HEK293 (cell line): ENCODE measurements around the gene BMERB1.

ENCODE experiments used
- CTCF ChIA-PET: fragments of 350-600 bp; formaldehyde crosslinking; extraction: SDS; loops from one replicate; lab custom pipeline; 2021; ENCODE audit warnings: antibody characterized with exemption; lab: Yijun Ruan, JAX
- POLR2A ChIA-PET: fragments of 300-600 bp; formaldehyde crosslinking; extraction: SDS; loops from one replicate; lab custom pipeline; 2020; ENCODE audit warnings: antibody characterized with exemption, inconsistent platforms; lab: Yijun Ruan, JAX
- H3K27ac ChIP-seq: fragments of 200-500 bp; sonication (Bioruptor generic); 2 replicates; pipeline ENCODE4 v1.5.1; 2014; ENCODE audit warnings: low read depth, low read length, control low read depth, inconsistent platforms; ENCODE audit errors: extremely low read depth
- H3K36me3 ChIP-seq, 2 experiments: fragments of 200-500 bp in 1 of 2; sonication (Bioruptor generic) in 1 of 2; 1 replicate in 1 of 2; 2 replicates in 1 of 2; pipeline ENCODE4 v1.5.1; 2014 to 2017; ENCODE audit warnings: inconsistent platforms in 2 of 2, low read length in 2 of 2; ENCODE audit not compliant: control insufficient read depth in 2 of 2, insufficient read depth in 1 of 2
- H3K4me1 ChIP-seq: fragments of 200-500 bp; sonication (Bioruptor generic); 2 replicates; pipeline ENCODE4 v1.5.1; 2014; ENCODE audit warnings: mild to moderate bottlenecking, low read length, inconsistent platforms; ENCODE audit not compliant: control insufficient read depth, insufficient read depth
- H3K4me3 ChIP-seq: 2 replicates; pipeline ENCODE4 v1.5.1; 2011; ENCODE audit warnings: low read depth, mild to moderate bottlenecking, control low read depth, low read length, moderate library complexity
- H3K9me3 ChIP-seq: fragments of 200-500 bp; sonication (Bioruptor generic); 2 replicates; pipeline ENCODE4 v1.5.1; 2014; ENCODE audit warnings: low read depth, low read length, inconsistent platforms; ENCODE audit not compliant: control insufficient read depth, insufficient read depth
- KLF8 ChIP-seq: fragments of 450-650 bp; formaldehyde crosslinking; IDR thresholded peaks from 2 replicates; pipeline ENCODE4 v1.5.1; 2016; ENCODE audit warnings: missing biosample characterization, missing genetic modification characterization
- PRDM1 ChIP-seq: fragments of 450-650 bp; formaldehyde crosslinking; IDR thresholded peaks from 2 replicates; pipeline ENCODE4; 2016; ENCODE audit warnings: missing biosample characterization, missing genetic modification characterization
- YY1 ChIP-seq: fragments of 450-650 bp; formaldehyde crosslinking; IDR thresholded peaks from 2 replicates; pipeline ENCODE4 v1.5.1; 2018; ENCODE audit warnings: missing biosample characterization, missing genetic modification characterization
- ZEB2 ChIP-seq: fragments of 450-650 bp; formaldehyde crosslinking; IDR thresholded peaks from 2 replicates; pipeline ENCODE4 v1.5.1; 2016; ENCODE audit warnings: missing biosample characterization, missing genetic modification characterization
- ZNF121 ChIP-seq: fragments of 450-650 bp; formaldehyde crosslinking; IDR thresholded peaks from 2 replicates; pipeline ENCODE4 v1.5.1; 2016; ENCODE audit warnings: missing biosample characterization, missing genetic modification characterization
- ZNF140 ChIP-seq: fragments of 450-650 bp; formaldehyde crosslinking; IDR thresholded peaks from 2 replicates; pipeline ENCODE4 v1.5.1; 2016; ENCODE audit warnings: missing biosample characterization, missing genetic modification characterization
- ZNF24 ChIP-seq: fragments of 450-650 bp; formaldehyde crosslinking; IDR thresholded peaks from 2 replicates; pipeline ENCODE4 v1.5.1; 2016; ENCODE audit warnings: missing biosample characterization, missing genetic modification characterization
- ZNF600 ChIP-seq: fragments of 450-650 bp; formaldehyde crosslinking; IDR thresholded peaks from 2 replicates; pipeline ENCODE4 v1.5.1; 2016; ENCODE audit warnings: missing biosample characterization, missing genetic modification characterization
- ZNF670 ChIP-seq: fragments of 450-650 bp; formaldehyde crosslinking; IDR thresholded peaks from 2 replicates; pipeline ENCODE4 v1.5.1; 2016; ENCODE audit warnings: missing biosample characterization, missing genetic modification characterization, low read depth
- TF ChIP-seq, protein P1 (sequence below): fragments of 450-650 bp; formaldehyde crosslinking; IDR thresholded peaks from 2 replicates; pipeline ENCODE4 v1.5.0; 2017; ENCODE audit warnings: missing biosample characterization, missing genetic modification characterization, borderline replicate concordance
- TF ChIP-seq, protein P2 (sequence below): sonication (generic); formaldehyde crosslinking; IDR thresholded peaks from 2 replicates; pipeline ENCODE4 v1.8.1; 2022; ENCODE audit warnings: mild to moderate bottlenecking, moderate library complexity, missing genetic modification reagents
- TF ChIP-seq, protein P3 (sequence below): fragments of 450-650 bp; formaldehyde crosslinking; IDR thresholded peaks from 2 replicates; pipeline ENCODE4 v1.5.1; 2017; ENCODE audit warnings: missing biosample characterization, missing genetic modification characterization
- TF ChIP-seq, protein P4 (sequence below): fragments of 450-650 bp; formaldehyde crosslinking; IDR thresholded peaks from 2 replicates; pipeline ENCODE4 v1.5.1; 2016; ENCODE audit warnings: missing biosample characterization, missing genetic modification characterization, borderline replicate concordance
- TF ChIP-seq, protein P5 (sequence below): fragments of 450-650 bp; formaldehyde crosslinking; IDR thresholded peaks from 2 replicates; pipeline ENCODE4 v1.5.1; 2016; ENCODE audit warnings: missing biosample characterization, missing genetic modification characterization, borderline replicate concordance

BMERB1 gene

DNA sequence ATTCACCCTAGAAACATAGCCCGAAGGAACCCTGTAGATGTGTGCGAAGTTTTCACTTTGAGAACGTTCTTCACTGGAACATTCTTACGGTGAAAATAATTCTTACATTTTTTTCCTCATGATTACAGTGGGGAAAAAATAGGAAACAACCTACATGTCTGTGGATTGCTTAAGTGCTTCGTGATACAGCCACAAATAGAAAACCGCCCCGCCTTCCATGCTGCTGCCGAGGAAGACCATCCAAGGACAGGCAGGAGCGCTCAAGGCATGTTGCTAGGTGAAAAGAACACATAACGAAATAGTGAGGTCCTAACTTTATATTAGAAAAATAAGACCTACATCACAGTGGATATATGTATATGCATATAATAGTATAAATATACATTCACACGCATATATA lies 78.8 kb downstream of the BMERB1 start:
- CTCF ChIA-PET = no interaction called here
- no peaks in the 10 kb centered on the region for H3K9me3 ChIP-seq
- POLR2A ChIA-PET = no interaction called here
- no peak overlapping the region for H3K27ac ChIP-seq
- no peaks in the 10 kb centered on the region for H3K4me1 ChIP-seq
- H3K36me3 ChIP-seq = no peaks in the 10 kb centered on the region
- TF ChIP-seq PRDM1 (tag by site-specific recombination) (no peak), ZNF24 (tag by site-specific recombination) (no peak)
- no peak overlapping the region for H3K4me3 ChIP-seq

DNA sequence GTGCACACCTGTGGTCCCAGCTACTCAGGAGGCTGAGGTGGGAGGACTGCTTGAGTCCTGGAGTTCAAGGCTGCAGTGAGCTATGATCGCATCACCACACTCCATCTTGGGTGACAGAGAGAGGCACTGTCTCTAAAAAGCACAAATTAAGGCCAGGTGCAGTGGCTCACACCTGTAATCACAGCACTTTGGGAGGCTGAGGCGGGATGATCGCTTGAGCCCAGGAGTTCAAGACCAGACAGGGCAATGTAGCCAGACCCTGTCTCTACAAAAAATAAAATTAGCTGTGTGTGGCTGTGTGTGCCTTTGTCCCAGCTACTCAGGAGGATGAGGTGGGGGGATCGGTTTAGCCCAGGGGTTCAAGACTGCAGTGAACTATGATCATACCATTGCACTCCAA lies 81.6 kb downstream of the BMERB1 start:
- ChIA-PET CTCF (no interaction called here), POLR2A (no interaction called here)
- H3K27ac ChIP-seq = no peak overlapping the region
- H3K36me3 ChIP-seq = no peaks in the 10 kb centered on the region
- H3K4me1 ChIP-seq = no peaks in the 10 kb centered on the region
- TF ChIP-seq ZNF121 (tag by site-specific recombination) = peak; percentile 67; the same call in 1 of the 2 replicates
- TF ChIP-seq ZEB2 (tag by site-specific recombination) = no peak
- no peaks in the 10 kb centered on the region for H3K9me3 ChIP-seq
- H3K4me3 ChIP-seq = no peak overlapping the region

DNA sequence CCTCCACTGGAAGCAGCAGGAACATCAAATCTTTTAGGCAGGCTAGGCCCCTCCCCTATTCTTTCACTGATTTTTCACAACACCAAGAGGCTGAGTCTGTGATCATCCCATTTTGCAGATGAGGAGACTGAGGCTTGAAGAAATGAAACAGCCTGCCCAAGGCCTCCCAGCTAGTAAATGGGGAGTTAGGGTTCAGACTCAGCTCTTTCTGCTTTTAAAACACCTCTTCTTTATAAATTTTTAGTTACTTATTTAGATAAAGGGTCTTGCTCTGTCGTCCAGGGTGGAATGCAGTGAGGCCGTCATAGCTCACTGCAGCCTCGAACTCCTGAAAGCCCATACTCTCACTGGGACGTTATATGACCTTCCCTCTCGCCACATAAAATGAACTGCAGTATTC lies 82.2 kb downstream of the BMERB1 start:
- H3K4me3 ChIP-seq = no peak overlapping the region

More for the DNA sequence above, 82.2 kb downstream of the BMERB1 start:
- H3K36me3 ChIP-seq = no peaks in the 10 kb centered on the region
- H3K27ac ChIP-seq = no peak overlapping the region
- CTCF ChIA-PET = interaction anchor here (0.8 kb wide), 1 partner anchor 34 kb away, joined by 5 read pairs; no protein-coding TSS in a partner anchor
- TF ChIP-seq, protein P1, sequence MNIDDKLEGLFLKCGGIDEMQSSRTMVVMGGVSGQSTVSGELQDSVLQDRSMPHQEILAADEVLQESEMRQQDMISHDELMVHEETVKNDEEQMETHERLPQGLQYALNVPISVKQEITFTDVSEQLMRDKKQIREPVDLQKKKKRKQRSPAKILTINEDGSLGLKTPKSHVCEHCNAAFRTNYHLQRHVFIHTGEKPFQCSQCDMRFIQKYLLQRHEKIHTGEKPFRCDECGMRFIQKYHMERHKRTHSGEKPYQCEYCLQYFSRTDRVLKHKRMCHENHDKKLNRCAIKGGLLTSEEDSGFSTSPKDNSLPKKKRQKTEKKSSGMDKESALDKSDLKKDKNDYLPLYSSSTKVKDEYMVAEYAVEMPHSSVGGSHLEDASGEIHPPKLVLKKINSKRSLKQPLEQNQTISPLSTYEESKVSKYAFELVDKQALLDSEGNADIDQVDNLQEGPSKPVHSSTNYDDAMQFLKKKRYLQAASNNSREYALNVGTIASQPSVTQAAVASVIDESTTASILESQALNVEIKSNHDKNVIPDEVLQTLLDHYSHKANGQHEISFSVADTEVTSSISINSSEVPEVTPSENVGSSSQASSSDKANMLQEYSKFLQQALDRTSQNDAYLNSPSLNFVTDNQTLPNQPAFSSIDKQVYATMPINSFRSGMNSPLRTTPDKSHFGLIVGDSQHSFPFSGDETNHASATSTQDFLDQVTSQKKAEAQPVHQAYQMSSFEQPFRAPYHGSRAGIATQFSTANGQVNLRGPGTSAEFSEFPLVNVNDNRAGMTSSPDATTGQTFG = no peak
- TF ChIP-seq, protein P2, sequence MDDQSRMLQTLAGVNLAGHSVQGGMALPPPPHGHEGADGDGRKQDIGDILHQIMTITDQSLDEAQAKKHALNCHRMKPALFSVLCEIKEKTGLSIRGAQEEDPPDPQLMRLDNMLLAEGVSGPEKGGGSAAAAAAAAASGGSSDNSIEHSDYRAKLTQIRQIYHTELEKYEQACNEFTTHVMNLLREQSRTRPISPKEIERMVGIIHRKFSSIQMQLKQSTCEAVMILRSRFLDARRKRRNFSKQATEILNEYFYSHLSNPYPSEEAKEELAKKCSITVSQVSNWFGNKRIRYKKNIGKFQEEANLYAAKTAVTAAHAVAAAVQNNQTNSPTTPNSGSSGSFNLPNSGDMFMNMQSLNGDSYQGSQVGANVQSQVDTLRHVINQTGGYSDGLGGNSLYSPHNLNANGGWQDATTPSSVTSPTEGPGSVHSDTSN (CRISPR knock-in tag) = no peak
- TF ChIP-seq YY1 (tag by site-specific recombination) (no peak), ZNF140 (tag by site-specific recombination) (no peak), ZNF600 (no peak), KLF8 (no peak), ZNF670 (tag by site-specific recombination) (no peak)
- TF ChIP-seq, protein P3, sequence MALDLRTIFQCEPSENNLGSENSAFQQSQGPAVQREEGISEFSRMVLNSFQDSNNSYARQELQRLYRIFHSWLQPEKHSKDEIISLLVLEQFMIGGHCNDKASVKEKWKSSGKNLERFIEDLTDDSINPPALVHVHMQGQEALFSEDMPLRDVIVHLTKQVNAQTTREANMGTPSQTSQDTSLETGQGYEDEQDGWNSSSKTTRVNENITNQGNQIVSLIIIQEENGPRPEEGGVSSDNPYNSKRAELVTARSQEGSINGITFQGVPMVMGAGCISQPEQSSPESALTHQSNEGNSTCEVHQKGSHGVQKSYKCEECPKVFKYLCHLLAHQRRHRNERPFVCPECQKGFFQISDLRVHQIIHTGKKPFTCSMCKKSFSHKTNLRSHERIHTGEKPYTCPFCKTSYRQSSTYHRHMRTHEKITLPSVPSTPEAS (tag by site-specific recombination) = no peak
- TF ChIP-seq, protein P4, sequence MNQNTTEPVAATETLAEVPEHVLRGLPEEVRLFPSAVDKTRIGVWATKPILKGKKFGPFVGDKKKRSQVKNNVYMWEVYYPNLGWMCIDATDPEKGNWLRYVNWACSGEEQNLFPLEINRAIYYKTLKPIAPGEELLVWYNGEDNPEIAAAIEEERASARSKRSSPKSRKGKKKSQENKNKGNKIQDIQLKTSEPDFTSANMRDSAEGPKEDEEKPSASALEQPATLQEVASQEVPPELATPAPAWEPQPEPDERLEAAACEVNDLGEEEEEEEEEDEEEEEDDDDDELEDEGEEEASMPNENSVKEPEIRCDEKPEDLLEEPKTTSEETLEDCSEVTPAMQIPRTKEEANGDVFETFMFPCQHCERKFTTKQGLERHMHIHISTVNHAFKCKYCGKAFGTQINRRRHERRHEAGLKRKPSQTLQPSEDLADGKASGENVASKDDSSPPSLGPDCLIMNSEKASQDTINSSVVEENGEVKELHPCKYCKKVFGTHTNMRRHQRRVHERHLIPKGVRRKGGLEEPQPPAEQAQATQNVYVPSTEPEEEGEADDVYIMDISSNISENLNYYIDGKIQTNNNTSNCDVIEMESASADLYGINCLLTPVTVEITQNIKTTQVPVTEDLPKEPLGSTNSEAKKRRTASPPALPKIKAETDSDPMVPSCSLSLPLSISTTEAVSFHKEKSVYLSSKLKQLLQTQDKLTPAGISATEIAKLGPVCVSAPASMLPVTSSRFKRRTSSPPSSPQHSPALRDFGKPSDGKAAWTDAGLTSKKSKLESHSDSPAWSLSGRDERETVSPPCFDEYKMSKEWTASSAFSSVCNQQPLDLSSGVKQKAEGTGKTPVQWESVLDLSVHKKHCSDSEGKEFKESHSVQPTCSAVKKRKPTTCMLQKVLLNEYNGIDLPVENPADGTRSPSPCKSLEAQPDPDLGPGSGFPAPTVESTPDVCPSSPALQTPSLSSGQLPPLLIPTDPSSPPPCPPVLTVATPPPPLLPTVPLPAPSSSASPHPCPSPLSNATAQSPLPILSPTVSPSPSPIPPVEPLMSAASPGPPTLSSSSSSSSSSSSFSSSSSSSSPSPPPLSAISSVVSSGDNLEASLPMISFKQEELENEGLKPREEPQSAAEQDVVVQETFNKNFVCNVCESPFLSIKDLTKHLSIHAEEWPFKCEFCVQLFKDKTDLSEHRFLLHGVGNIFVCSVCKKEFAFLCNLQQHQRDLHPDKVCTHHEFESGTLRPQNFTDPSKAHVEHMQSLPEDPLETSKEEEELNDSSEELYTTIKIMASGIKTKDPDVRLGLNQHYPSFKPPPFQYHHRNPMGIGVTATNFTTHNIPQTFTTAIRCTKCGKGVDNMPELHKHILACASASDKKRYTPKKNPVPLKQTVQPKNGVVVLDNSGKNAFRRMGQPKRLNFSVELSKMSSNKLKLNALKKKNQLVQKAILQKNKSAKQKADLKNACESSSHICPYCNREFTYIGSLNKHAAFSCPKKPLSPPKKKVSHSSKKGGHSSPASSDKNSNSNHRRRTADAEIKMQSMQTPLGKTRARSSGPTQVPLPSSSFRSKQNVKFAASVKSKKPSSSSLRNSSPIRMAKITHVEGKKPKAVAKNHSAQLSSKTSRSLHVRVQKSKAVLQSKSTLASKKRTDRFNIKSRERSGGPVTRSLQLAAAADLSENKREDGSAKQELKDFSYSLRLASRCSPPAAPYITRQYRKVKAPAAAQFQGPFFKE = no peak
- TF ChIP-seq, protein P5, sequence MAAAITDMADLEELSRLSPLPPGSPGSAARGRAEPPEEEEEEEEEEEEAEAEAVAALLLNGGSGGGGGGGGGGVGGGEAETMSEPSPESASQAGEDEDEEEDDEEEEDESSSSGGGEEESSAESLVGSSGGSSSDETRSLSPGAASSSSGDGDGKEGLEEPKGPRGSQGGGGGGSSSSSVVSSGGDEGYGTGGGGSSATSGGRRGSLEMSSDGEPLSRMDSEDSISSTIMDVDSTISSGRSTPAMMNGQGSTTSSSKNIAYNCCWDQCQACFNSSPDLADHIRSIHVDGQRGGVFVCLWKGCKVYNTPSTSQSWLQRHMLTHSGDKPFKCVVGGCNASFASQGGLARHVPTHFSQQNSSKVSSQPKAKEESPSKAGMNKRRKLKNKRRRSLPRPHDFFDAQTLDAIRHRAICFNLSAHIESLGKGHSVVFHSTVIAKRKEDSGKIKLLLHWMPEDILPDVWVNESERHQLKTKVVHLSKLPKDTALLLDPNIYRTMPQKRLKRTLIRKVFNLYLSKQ (tag by site-specific recombination) = no peak
- no peaks in the 10 kb centered on the region for H3K4me1 ChIP-seq
- H3K9me3 ChIP-seq = no peaks in the 10 kb centered on the region
- POLR2A ChIA-PET = no interaction called here
